HG03469 (cell line): ENCODE data around the gene FBLN2.
"Not testable (repeated sequence)": the region's sequence is repeated elsewhere in the genome, so short reads cannot be mapped to it uniquely, and the experiment has no call there.

Experiments
- ATAC-seq: cut with Tn5 transposase; IDR thresholded peaks from one replicate; pipeline ENCODE4 v1.9.1; 2021; ENCODE audit warnings: mild to moderate bottlenecking, moderate library complexity, moderate number of reproducible peaks; ENCODE audit not compliant: unreplicated experiment

FBLN2 gene

DNA sequence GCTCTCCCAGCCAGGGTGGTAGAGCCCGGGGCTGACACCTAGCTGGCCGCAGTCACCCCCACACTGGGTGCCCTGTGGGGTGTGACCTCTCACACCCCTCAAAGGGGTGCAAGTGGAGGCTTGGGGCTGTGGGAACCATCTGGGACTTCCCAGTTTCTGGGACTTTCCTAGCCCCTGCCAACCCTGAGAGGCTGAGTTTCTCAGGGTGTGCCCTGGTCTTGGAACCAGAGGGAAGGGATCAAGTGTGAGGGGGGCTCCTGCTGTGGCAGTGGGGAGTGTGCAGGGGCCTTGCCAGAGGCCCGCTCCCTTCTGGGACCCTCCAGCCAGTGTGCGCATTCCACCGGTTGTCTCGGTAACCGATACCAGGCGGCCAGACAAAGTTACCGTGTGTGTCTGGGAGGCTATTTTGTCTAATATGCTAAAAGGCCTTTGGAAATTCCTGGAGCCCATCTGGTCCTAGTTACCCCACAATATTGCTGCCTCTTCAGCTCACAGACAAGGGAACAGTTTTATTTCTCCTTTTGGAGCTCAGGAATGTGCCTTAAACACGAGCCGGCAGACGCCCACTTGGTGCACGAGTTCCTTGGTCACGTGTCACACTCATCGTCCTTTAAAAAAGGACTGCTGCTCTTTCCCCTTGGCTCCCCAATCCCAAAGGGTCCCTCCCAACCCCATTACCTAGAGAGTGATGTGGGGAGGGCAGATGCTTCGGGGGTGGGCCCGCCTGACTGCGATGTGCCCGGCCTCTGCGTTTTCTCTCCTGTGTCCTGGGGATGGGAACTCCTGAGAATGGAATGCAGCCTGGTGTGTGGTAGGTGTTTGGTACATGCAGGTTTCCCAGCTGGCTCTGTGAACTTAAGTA lies 35.6 kb upstream of the FBLN2 start:
- no peak for ATAC-seq

DNA sequence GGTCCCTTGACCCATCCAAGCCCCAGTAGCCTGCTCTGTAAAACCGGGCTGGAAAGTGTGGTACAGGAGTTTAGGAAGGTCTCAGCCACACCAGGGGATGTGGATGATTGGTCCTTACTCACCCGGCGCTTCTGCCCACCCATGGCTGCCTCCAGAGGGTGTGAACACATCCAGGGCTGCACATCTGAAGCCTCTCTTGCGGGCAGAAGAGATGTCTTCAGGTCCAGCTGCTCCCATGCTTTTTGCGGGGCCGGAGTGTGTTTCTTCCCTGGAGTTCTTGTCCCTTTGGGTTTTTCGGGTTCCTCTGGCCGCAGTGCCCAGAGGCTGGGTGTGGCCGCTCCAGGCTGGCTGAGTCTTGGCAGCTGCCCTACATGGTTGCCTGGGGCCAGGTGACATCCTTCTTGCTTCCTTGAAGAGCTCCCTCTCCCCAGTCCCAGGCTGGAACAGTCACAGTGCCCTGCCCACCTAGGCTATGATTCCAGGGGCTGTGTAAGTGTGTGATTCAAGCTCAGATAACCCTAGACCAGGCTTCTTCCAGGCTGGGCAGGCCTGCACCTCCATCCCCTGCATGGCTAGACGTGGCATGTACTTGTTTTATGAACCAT lies 34.9 kb upstream of the FBLN2 start:
- no peak for ATAC-seq

GRCh38 chr3:13514639-13515435 lies 34.1 kb upstream of the FBLN2 start:
- no peak for ATAC-seq

DNA sequence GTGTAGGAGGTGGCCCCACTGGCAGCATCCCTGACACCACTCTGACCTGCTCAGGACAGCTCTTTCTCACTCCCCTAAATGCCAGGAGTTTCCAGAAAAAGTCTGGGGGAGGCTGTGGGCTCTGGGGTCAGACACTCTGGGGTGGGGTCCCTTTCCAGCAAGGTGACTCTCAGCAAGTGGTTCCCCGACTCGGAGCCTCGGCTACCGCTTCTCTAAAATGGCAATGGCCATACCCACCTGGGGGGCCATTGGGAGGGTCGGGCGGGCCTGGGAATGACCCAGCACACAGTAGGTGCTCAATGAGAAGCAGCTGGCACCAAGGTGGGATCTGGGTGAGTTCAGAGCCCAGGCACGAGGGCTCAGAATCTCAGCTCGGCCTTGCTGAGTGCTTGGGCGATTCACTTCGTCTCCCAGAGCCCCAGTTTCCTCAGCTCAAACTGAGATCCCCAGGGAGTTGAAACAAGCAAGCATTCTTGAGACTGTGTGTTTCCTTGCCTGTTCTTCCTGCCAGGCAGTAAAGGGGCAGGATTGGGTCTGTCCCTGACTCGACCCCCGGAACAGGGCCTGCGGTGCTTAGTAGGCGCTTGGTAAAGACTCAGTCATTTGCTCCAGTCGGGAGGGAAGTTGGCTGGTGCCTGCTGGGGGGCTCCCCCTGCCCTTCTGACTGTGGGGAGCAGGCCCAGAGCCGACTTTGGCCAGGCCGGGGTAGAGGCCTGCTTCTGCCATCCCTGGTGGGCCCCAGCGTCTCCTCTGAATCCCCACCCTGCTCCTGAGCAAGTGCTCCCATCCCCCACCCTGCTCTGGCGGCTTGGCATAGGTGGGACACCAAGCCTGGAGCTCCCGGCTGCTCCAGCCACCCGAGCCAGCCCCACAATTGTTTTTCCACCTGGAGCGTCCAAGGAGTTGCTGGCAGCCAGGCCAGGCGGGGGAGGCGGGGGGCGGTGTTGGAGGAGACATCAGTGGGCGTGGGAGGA lies 32.9 kb upstream of the FBLN2 start:
- ATAC-seq = no peak

DNA sequence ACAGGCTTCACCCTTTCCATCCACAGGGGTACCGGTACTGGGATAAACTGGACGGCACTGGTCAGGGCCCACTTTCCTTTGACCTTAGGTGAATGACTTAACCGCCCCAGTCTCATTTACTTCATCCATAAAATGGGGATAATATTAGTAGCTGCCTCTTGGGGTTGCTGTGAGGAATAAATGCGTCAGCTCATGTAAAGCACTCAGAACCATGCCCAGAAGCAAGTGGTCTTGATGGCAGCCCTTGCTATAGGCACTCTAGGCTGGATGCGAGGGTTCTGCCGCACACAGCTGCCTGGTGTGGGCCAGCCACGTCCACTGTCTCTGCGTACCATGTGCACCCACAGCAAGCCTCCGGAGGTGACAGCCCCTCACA lies 32.2 kb upstream of the FBLN2 start:
- no peak for ATAC-seq

DNA sequence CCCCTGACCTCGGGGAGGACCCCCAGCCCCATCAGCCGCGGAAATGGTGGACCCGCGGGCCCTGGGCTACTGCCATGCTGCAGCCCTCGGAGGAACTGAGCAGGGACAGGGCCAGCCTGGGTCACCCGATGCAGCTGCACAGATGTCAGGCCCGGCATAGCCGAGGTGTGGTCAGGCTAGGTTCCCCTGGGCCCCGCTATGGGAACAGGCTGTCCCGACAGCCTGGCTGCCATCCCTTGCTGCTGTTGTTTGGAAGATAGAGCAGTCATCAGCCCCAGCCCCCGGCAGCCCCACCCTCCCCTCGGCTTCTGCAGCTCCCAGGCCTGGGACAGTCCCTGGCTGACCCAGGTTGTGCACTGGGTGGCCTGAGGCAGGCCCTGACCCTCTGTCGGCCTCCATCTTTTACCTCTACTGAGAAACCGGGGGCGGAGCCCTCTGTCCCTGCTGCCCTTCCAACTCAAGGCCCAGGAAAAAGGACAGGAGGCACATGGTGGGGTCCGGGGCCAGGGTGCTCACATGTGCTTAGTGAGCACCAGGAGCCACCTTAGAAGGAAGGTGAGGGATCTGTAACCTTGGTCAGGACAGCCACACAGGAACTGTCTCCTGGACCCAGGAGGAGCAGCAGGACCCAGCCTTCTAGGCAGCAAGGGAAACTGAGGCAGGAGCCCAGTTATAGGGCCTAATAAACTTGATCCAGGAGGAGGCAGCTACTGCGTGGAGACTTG lies 31.5 kb upstream of the FBLN2 start:
- no peak for ATAC-seq

- ATAC-seq = no peak
These were observed 30.4 kb upstream of the FBLN2 start for GRCh38 chr3:13518516-13518953.

DNA sequence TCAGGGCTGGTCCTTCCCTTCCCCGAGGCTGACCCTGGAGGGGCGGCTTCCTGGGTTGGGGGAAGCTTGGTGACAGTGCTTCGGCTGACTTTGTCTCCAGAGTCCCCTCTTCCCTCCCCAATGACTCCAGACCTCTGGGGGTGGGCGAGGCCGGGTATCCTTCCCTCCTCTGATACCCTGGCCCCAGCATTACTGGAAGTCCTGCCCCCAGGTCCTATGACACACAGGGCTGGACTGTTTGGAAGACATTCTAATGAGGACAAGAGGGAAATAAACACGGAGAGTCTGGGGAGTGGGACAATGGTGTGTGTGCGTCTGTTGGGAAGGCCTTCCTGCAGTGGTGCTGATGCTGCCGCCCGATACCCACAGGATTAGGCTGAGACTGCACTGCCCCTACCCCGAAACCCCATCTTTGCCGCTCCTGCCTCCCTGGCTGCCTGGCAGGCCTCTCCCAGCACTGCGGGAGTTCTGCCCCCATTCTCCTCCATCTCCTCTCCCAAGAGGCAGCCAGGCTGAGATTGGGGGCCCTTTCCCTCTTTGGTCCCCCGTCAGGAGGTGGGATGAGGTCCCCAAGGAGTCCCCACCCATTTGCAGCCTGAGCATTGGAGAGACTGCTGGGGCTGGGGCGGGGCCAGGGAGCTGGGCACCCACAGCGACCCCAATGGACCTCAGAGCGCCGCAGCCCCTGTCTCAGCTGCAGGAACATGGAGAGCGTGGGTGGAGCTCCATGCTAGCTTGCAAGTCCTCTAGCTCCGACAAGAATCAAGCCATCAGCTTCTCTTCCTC lies 29.7 kb upstream of the FBLN2 start:
- ATAC-seq = no peak

GRCh38 chr3:13520326-13520880 lies 28.5 kb upstream of the FBLN2 start:
- ATAC-seq = no peak

DNA sequence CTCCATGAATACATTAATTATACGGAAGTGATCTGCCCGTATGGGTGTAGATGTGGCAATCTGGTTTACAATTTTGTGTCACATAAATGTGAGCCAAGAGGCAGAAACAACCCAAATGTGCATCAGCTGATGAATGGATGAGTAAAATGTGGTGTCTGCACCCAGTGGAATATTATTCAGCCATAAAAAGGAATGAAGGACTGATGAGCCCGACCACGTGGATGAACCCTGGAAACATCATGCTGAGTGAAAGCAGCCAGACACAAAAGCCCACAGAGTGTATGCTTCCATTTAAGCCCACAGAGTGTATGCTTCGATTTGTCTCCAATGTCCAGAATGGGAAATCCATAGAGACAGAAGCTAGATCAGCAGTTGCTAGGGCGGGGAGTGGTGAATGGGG lies 27.6 kb upstream of the FBLN2 start:
- no peak for ATAC-seq

- ATAC-seq = not testable (repeated sequence)
These were observed 27.2 kb upstream of the FBLN2 start for GRCh38 chr3:13521749-13522148.

GRCh38 chr3:13522236-13522635 lies 26.7 kb upstream of the FBLN2 start:
- ATAC-seq = no peak

DNA sequence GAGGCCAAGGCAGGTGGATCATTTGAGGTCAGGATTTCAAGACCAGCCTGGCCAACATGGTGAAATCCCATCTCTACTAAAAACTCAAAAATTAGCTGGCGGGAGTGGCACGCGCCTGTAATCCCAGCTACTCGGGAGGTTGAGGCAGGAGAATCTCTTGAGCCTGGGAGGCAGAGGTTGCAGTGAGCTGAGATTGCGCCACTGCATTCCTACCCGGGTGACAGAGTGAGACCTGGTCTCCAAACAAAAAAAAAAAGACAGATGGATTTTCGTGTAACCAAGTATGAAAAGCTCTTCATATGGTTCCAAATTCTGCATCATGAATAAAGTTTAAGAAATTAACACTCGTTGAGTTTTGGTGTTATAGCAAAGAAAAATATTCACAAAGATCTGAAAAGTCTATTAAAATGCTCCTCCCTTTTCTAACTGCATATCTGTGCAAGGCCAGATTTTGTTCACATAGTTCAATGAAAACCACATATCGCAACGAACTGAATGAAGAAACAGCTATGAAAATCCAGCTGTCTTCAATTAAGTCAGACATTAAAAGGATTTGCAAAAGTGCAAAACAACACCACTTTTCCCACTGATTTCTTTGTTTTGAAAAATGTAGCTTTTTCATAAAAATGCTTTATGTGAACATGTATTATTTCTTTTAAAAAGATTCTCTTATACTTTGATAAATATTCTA lies 23.8 kb upstream of the FBLN2 start:
- ATAC-seq = no peak

GRCh38 chr3:13525827-13526625 lies 22.9 kb upstream of the FBLN2 start:
- ATAC-seq = no peak

GRCh38 chr3:13526626-13526949 lies 22.3 kb upstream of the FBLN2 start:
- no peak for ATAC-seq

DNA sequence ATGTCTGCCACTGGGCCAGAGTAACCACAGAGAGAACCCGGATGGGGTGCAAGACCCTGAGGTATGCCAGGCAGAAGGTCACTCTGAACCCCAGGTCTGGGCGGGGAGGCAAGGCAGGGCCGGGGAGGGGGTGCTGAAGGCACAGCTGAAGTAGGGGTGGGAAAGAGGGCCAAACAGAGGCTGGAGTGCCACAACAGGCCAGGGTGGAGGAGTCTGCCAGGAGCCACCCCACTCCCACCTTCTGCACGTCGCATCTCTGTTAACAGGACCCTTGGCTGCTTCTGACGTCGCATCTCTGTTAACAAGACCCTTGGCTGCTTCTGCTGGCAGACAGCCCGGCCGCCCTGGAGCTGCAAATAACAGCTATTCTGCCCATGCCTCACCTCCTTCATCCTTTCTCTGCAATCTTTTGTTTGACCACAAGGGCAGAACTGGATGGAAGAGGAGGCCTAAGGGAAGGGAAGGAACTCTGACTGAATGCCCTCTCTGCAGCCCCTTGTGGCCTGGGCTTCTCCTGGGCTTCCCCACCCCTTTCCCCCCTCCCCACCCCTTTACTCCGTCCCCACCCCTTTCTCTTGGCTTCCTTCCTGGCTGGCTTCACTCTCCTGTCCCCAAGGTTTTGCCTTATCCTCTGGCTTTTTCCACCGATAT lies 20.6 kb upstream of the FBLN2 start:
- no peak for ATAC-seq
